Omental fat pad (tissue), 4 donors: ENCODE measurements around the gene SVBP. TPM values are rescaled to one million over a fixed set of nuclear protein-coding genes. Genes with fewer than 3 reads are reported as not detected.

Source experiments
- ATAC-seq: fragments of 150-250 bp; one replicate; pipeline ENCODE4 v1.9.1; 2016; ENCODE audit warnings: mild to moderate bottlenecking, moderate library complexity; ENCODE audit not compliant: low FRiP score
- DNase-seq: peaks from one replicate; pipeline ENCODE4 v3.0.0-alpha.2; 2019; ENCODE audit warnings: low spot score
- CTCF ChIP-seq, 3 donors: fragments of 450-650 bp; IDR thresholded peaks; one replicate each; pipeline ENCODE4 v1.5.1; 2016 to 2017; ENCODE audit warnings: antibody characterized with exemption in 3 of 3, mild to moderate bottlenecking in 3 of 3, moderate library complexity in 2 of 3
- total RNA-seq, 4 donors: library from RNA; depleted of rRNA; stranded (reverse); fragments of >200 nt; gene quantifications; one replicate each; pipeline ENCODE4 v1.1.0, GENCODE V29; 2016

The SVBP gene
- total RNA-seq, 4 donors from 2014 or later = 12.1 to 40.7 (median 22.5) TPM

GRCh38 chr1:42847111-42847595 lies 30.0 kb upstream of the SVBP start:
- TF ChIP-seq CTCF (IDR thresholded peaks at IDR 0.05) = no peak
- ATAC-seq (no peak), DNase-seq (no peak)

- no peak for TF ChIP-seq CTCF (IDR thresholded peaks at IDR 0.05)
- DNase-seq (peak; percentile 71), ATAC-seq (peak; percentile 99)
These were observed 29.3 kb upstream of the SVBP start, which contains the start of gene ZNF691 for GRCh38 chr1:42846257-42847110. TSS of gene ZNF691 (plus strand) at chr1:42846613. CDS start at chr1:42849659, 3,046 bp downstream.

- ATAC-seq (peak; percentile 1), DNase-seq (no peak)
- no peak for TF ChIP-seq CTCF (IDR thresholded peaks at IDR 0.05)
These were observed 28.7 kb upstream of the SVBP start for GRCh38 chr1:42845866-42846256.

GRCh38 chr1:42845193-42845592 lies 28.0 kb upstream of the SVBP start:
- DNase-seq (no peak), ATAC-seq (no peak)
- no peak for TF ChIP-seq CTCF (IDR thresholded peaks at IDR 0.05)

- no peak for TF ChIP-seq CTCF (IDR thresholded peaks at IDR 0.05)
- ATAC-seq = no peak
- DNase-seq = no peak
These were observed 27.5 kb upstream of the SVBP start for GRCh38 chr1:42844592-42845140.

GRCh38 chr1:42841440-42842147 lies 24.4 kb upstream of the SVBP start:
- DNase-seq (no peak), ATAC-seq (no peak)
- no peak for TF ChIP-seq CTCF (IDR thresholded peaks at IDR 0.05)
